HG02571 (cell line): Measurements from ENCODE around the gene KIF2A.

Source experiments
- ATAC-seq: cut with Tn5 transposase; IDR thresholded peaks from one replicate; pipeline ENCODE4 v1.9.1; 2021; ENCODE audit warnings: mild to moderate bottlenecking, moderate library complexity; ENCODE audit not compliant: unreplicated experiment

KIF2A gene

GRCh38 chr5:62327138-62328053 lies 21.4 kb downstream of the KIF2A start:
- ATAC-seq: no peak

GRCh38 chr5:62328772-62329491 lies 22.9 kb downstream of the KIF2A start:
- no peak for ATAC-seq

- no peak for ATAC-seq
Measured at GRCh38 chr5:62330302-62330701, 24.3 kb downstream of the KIF2A start.

GRCh38 chr5:62331921-62332320 lies 25.9 kb downstream of the KIF2A start:
- ATAC-seq: no peak

DNA sequence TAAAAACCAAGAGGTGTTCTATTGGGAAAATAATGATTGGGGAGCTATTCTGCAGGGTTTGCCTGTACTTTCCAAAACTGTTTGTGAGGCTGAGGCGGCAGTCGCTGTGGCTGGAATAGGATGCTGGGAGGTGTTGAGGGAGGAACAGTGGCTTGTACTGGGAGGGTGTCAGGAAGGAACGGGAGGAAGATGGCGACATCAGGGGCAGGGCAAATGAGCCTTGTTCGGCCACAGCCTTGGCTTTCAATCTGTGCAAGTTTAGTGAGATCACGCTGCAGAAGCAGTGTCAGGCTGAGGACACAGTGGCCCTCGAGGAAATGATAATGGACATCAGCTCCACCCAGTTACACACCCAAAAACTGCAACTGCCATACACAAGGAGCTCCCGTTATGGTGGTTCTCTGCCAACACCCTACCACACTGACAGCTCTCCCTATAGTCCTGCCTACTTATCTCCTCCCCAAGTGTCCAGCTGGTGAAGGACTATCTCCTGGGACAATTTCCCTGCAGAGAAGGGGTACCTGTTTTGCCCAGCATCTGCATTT lies 27.3 kb downstream of the KIF2A start:
- ATAC-seq: no peak

DNA sequence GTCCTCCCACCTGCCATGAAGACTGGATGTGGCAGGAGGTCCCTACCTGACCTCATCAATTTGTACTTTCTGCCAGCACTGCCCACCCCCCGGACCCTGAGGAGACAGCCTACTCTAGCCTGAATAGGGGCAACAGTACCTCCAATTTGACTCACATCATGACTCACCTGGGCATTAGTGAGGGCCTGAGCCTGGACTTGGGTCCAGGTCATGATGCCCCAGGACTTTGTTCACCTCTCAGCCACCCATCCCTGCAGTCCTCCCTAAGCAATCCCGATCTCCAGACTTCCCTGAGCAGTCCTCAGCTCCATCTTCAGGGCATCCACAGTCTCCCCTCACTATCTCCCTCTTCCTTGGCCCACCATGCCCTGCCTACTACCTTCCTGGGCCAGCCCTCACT lies 28.1 kb downstream of the KIF2A start:
- no peak for ATAC-seq

DNA sequence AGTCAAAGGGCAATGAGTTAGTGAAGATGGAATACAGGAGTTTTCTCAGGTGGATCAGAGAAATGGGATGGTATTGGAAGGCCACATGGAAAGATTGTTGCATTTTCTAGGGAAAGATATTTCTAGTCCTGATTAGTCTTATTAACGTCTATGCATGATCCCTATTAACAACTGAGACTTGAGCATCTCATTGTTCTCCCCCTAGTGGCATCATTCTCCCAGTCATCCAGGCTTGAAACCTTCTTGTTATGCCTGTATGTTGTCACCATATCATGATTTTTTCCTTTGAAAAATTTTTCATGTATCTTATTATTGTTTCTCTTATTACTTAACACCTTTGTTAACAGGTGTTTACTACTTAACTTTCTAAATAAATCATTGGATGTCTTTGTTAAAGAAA lies 34.4 kb downstream of the KIF2A start:
- ATAC-seq: no peak

DNA sequence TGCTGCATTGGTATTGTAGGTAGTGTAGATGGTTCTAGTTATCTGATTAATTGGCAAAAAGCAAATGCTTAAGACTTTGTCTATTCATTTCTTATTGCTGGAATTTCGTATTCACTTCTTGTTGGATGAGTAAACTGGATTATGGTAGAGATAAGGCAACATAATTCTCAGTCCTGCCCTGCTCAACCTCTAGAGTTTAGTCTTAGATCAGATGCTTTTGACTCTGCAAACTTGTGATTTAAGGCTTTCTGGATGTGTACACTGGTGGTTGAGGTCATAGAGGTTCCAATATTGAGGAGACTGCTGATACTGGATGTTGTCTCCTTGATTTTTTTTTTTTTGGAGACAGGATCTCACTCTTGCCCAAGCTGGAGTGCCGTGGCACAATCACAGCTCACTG lies 35.0 kb downstream of the KIF2A start:
- no peak for ATAC-seq

- peak; percentile 55 for ATAC-seq
Measured at GRCh38 chr5:62341783-62342475, 35.9 kb downstream of the KIF2A start.

DNA sequence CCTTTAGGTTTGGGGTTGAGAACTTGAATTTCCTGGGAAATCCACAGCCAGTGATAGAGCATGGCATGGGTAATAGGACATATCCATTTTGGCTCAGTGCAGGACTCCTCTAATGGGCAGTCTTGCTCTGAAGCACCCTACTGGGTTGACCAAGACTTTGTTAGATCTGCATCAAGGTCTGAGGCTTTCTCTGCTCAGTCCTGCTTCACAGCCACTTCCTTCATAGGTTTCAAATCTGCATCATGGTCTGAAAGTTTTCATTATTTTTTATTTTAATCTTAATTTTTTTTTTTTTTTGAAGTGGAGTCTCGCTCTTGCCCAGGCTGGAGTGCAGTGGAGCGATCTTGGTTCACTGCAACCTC lies 36.5 kb downstream of the KIF2A start:
- ATAC-seq: peak; percentile 34

DNA sequence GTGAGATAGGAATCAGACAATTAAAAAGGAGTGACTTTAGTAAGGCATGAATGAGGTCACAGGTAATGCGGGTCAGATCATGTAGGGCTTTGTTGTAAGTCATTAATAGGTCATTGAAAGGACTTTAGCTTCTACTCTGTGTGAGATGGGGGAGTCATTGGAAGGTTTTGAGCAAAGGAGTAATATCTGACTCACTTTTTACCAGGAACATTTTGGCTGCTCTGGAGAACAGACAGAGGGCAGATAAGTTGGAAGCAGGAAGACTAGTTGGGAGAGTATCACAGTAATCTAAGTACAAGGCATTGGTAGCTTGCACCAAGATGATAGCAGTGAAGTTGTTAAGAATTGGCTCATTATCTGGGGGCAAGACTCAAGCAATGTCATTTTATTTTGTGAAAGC lies 37.4 kb downstream of the KIF2A start:
- ATAC-seq: no peak

GRCh38 chr5:62346748-62347147 lies 40.7 kb downstream of the KIF2A start:
- ATAC-seq: no peak

GRCh38 chr5:62347928-62348327 lies 41.9 kb downstream of the KIF2A start:
- ATAC-seq: no peak

DNA sequence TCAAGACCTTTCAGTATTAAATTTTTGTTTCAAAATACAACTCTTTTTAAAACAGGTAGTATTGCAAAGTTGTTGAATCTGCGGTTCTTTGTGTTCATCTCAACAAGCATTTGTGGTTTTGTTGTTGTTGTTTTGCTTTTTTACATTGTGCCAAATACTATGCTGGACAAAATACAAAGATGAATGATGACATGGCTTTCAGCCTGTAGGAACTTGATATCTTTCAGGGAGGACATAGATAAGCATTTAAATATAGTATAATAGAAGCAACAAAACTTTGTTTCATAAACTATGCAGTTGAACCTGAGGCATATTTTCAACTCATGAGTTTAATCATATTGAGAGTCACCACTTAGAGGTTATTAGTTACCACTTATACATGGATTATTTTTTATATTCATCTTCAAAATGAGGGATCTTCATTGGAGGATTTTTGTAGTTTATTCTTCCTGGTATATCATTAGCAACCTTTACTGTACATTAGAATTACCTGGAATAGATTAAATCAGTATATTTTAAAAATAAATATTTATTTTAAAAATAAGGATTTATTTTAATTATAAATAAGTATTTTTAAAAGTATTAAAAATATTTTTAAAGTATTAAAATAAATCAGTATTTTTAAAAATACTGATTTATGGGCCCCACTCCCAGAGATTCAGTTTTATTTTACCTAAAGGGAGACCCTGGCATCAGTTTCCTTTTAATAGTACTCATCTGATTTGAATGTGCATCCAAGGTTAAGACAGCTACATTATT lies 42.9 kb downstream of the KIF2A start:
- no peak for ATAC-seq

DNA sequence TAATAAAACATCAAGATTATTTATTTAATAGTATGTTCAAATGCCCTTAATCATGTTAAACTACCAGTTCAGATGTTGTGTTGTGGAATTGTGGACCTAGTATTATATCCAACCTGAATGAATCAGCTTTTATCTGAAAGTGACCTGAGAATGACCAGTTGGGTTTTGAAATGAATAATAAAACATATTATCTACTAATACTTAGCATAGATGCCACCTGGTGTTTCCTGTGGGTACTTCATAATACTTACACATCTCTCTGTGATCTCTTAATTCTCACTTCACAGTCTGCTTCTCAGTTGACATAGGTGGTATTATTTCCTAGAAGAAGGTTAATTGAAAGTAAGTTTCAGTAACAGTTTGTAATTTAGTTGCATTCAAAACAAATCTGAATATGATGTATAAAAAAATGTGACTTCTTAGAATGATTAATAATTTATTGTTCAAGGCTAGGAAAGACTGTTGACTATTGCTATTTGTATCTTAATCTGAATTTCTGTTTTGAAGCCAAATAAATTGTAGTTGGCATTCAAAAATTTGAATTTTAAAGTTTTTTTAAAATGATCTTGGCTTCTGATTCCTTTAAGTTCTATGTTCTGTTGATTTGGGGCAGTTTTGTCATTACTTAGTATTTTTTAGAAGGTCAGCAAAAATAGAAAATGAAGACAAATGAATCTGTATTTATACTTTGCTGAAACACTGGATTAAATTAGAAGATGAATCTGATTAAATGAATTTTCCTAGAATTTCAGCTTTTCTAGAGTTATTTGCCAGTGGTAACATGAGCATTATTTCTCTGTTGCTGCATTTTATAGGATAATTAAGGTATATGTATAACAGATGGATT lies 48.2 kb downstream of the KIF2A start:
- peak; percentile 82 for ATAC-seq

DNA sequence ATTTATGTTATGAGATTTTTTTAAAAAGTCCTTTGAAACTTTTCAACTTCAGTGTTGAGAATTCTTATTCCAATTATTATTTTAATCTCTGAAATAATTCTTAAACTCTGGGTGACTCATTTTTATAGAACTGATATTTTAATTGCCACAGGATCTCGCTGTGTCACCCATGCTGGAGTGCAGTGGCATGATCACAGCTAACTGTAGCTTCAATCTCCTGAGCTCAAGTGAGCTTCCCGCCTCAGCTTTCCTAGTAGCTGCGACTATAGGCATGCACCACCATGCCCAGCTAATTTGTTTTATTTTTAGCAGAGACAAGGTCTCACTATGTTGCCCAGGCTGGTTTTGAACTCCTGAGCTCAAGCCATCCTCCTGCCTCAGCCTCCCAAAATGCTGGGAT lies 56.7 kb downstream of the KIF2A start:
- no peak for ATAC-seq

GRCh38 chr5:62369039-62369438 lies 63.0 kb downstream of the KIF2A start:
- ATAC-seq: no peak

DNA sequence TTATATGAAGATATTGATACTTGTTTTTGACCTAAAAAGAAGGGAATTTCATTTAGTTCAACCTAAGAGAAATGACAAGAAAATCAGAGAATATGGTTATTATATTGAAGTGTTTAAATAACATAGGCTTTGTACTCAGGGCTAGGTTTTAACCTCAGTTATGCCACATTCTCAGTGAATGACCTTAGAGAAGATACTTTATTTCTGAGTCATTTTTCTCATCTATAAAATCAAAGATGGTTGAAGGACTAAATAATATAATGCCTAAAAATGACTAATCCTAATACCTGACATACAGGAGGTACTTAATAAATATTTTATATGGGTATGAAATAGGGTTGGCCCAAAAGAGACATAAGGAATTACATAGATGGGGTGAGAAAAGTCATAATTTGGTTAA lies 65.4 kb downstream of the KIF2A start:
- ATAC-seq: no peak

GRCh38 chr5:62372600-62372999 lies 66.6 kb downstream of the KIF2A start:
- ATAC-seq: no peak

GRCh38 chr5:62373382-62373781 lies 67.4 kb downstream of the KIF2A start:
- ATAC-seq: no peak
